Esophagus squamous epithelium (tissue), 4 donors: ENCODE data around the gene LCA5.

Experiments
- POLR2A ChIP-seq, 4 donors: fragments of 450-650 bp; IDR thresholded peaks; one replicate each; pipeline ENCODE4 v1.6.1; 2017; ENCODE audit warnings: antibody characterized with exemption in 4 of 4, mild to moderate bottlenecking in 4 of 4, moderate library complexity in 3 of 4
- TF ChIP-seq, protein P1 (sequence below), 6 experiments: fragments of 450-650 bp in 4 of 6; fragments of 200-600 bp in 2 of 6; sonication (generic) in 2 of 6; IDR thresholded peaks; one replicate each; pipeline ENCODE4 v1.5.1; 2016 to 2019; ENCODE audit warnings: antibody characterized with exemption in 6 of 6, mild to moderate bottlenecking in 4 of 6, moderate library complexity in 4 of 6

- TF ChIP-seq, protein P1, sequence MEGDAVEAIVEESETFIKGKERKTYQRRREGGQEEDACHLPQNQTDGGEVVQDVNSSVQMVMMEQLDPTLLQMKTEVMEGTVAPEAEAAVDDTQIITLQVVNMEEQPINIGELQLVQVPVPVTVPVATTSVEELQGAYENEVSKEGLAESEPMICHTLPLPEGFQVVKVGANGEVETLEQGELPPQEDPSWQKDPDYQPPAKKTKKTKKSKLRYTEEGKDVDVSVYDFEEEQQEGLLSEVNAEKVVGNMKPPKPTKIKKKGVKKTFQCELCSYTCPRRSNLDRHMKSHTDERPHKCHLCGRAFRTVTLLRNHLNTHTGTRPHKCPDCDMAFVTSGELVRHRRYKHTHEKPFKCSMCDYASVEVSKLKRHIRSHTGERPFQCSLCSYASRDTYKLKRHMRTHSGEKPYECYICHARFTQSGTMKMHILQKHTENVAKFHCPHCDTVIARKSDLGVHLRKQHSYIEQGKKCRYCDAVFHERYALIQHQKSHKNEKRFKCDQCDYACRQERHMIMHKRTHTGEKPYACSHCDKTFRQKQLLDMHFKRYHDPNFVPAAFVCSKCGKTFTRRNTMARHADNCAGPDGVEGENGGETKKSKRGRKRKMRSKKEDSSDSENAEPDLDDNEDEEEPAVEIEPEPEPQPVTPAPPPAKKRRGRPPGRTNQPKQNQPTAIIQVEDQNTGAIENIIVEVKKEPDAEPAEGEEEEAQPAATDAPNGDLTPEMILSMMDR (IDR thresholded peaks at IDR 0.05): no peak
- TF ChIP-seq POLR2A (IDR thresholded peaks at IDR 0.05): no peak
These were observed 7.2 kb upstream of the LCA5 start for GRCh38 chr6:79544299-79544927.
